ENCODE measurements around the gene MFSD11.
"Not testable (repeated sequence)": the region's sequence is repeated elsewhere in the genome, so short reads cannot be mapped to it uniquely, and the experiment has no call there.

MFSD11 gene

DNA sequence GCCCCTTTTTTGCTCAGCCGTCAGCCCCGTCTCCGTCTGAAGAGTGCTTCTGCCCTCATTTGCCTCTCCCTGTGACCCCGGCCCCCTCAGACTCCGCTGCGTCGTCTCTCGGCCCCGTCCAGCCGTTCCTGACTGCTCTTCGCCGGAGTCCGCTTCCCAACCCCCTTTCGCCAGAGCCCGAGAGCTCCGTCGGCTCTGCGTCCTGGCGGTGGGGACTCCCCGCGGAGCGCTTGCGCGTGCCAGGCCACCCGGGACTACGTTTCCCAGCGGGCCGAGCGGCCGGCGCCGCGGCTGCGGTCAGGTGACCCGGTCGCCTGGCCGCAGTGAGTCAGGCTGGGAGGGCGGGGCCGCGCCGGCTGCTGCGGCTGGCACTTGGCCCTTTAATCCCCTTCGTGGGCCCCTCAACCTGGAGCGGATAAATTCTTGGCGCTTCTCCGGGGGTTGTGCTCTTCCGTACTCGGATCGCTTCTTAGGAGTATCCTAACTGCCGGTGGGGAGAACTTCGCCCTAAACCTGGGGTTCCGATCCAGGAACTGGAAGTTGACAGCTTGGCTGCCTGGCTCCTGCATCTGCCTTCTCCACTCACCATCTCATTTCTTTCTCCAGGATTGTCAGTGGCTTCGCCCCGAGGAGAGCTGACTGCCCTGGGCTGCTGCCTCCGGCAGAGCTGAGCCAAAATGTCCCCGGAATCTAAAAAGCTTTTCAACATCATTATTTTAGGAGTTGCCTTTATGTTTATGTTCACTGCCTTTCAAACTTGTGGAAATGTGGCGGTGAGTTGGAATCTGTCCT lies at the start of gene MFSD11:
Gene MFSD11 (plus strand): TSS at position 444 of the 792 bp plus-strand sequence. CDS start 234 bp downstream, at position 678.
- peak; percentile 93 for DNase-seq

DNA sequence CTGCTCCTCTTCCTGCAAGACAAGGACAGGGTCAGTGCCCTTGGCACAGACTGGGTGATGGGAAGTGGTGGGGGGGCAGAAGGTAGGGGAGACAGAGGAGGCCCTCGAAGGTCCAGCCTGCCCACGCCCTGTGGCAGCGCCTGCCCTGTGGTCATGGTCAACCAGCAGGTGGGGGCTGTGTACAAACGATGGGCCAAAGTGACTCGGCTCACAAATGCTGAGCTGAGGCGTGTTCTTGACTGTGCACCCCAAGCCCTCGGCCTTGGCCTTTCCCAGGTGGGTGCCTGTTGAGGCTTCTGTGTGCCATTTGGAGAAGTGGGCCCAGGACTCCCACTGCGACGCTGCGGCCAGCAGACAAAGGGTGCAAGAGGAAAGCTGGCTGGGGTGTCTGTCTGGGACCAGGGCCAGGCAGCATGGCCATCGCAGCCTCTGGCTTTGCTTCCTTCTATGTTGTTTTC lies 49.7 kb upstream of the MFSD11 start:
- DNase-seq = peak; percentile 41

DNA sequence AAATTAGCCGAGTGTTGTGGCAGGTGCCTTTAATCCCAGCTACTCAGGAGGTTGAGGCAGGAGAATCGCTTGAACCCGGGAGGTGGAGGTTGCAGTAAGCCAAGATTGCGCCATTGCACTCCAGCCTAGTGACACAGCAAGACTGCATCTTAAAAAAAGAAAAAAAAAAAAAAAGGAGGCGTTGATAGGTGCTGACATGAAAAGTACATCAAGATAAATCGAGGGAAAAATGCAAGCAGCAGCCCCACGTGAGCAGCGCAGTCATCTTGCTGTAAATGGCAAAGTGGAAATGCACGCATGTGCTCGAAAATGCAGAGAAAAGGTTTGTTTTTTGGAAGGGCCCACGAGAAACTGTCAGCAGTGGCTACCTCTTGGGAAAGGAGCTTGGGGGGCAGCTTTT lies 48.1 kb upstream of the MFSD11 start:
- no peak for DNase-seq

DNA sequence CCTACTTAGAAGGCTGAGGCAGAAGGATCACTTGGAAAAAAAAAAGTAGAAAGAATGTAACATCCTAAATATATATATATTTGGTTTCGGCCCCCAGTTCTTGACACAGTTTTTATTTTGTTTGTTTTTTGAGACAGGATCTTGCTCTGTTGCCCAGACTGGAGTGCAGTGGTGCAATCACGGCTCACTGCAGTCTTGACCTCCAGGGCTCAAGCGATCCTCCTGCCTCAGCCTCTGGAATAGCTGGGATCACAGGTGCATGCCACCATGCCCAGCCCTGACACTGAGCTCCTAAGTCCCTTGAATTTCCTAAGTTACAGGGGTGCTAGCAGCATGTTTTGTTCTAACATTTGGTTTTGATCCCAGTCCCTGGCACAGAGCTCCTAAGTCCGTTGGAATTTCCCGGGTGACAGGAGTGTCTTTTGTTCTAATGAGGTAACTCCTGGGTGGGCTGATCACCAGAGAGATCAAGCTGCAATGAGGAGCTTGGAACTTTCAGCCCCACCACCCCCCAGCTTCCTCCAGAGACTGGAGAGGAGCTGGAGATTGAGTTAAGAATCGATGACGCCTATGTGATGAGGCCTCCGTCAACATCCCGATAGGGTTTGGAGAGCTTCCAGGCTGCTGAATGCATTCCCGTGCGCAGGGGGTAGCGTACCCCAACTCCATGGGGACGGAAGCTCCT lies 47.2 kb upstream of the MFSD11 start:
- DNase-seq = no peak

DNA sequence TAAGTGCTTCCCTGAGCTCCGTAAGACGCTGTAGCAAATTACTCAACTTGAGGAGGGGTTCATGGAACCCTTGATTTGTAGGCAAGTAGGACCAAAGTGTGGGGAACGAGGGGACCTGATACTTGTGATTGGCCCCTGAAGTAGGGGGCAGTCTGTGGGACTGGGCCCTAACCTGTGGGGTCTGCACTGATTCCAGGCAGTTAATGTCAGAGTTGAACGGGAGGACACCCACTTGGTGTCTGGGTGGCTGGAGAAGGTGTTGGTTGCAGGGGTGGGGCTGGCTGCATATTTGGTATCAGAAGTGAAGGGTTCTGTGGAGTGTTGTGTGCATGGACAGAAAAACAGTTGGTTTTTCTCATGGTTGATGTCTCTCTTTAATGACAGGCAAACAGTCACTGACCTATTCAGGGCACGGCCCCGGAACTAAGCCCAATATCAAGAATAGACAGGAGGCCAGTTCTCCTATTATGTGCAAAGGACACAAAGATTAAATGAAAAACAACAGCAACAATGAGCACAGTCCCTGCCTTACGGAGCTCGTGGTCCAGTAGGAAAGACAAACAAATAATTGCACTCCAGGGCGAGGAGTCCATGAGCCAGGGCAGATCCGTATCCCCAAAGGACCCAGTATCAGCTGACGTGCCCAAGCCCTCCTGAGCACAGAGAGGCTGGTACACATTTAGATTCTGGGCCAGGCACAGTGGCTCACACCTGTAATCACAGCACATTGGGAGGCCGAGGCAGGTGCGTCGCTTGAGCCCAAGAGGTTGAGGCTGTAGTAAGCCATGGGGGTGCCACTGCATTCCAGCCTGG lies 46.3 kb upstream of the MFSD11 start:
- no peak for DNase-seq

DNA sequence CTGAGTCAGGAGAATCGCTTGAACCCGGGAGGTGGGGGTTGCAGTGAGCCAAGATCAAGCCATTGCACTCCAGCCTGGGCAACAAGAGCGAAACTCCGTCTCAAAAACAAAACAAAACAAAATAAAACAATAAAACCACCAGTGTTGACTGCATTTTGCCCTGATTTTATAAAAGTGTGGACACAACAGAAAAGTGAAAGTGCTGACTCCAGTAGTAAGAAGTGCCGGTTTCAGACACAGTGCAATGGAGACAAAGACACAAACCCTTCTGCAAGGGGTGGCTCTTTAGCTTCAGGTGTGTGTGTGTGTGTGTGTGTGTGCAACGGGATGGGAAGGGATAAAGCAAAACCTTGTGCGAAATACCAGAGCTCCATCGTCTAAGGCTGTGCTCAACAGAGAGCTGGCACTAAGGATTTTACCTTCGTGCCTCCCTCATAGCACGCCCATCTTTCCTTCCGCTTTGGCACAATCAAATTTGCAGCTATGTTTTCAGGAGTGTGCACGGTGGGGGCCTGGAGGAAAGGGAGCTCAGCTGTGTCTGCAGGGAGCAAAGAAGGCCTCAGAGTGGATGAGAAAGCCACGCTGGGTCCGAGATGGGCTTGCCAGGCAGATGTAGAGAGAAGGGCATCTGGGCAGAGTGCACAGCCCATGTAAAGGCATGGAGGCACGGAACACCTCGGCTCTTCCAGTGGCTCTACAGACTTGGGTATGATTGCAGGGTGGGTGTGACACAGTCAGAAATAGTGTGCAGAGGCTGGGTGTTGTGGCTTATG lies 42.7 kb upstream of the MFSD11 start:
- DNase-seq = no peak

DNA sequence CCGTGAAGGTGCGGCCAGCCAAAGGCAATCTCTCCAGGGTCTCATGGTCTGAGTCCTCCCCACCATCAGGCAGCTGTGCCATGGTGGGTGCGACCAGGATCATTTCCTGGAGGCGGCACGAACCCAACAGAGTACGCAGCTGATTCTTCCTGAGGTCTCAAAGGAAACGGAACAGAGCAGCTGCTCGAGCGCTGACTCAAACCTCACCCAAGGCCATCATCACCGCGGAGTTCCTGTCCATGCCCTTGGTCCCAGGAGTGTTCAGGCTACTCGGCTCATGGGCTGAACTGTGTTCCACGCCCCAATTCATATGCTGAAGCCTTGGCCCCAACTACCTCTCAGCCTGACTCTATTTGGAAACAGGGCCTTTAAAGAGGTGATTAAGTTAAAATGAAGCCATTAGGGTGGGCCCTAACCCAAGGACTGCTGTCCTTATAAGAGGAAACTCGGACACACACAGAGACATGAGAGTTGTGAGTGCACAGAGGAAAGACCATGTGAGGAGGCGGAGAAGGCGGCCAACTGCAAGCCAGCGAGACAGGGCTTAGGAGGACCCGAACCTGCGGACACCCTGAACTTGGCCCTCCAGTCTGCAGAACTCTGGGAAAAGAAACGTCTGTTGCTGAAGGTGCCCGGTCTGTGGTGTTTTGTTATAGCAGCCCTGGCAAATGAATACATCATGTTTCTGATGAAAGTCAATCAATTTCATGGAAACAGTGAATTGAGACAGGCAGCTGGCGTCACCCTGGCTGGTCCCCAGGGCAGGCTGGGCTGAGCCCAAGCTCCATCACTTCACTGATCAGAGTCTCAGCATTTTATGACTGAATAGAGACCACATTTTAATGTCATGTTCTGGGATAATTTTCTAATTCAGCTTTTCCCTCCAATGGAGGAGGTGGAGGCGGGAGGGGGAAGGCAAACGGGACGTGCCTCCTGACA lies 40.9 kb upstream of the MFSD11 start:
- DNase-seq = no peak

DNA sequence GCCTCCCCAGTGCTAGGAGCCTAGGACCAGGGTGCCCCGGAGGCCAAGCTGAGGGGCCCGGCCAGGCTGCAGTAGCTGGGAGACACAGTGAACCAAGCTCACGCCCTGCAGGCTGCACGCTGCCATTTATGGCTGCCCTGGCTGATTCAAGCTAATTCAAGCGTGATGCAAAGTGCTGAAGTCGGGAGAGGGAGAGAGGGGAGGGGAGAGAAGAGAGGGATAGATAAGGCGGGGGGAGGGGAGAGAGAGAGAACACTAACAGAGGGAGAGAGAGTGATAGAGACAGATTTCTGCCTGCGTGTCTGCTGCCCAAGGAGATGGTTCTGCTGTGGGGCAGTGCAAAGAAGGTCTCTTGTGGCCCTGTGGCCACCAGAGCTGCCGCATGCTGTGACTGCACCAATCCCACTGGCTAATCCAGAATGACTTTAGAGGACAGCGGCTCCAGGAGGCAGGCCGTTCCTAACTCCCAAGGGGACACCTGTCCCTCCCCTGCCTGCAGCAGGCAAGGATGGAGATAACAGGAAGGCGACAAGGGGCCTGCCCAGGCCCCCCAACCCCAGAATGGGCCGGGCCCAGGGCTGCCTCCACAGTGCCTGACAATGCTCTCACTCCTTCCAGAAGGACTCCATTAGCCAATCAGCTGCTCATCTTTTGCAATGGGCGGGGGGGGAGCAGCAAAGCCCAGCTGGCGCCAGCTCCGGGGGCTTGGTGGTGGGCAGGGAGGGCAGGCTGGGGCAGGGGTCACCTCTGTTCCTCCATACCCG lies 40.0 kb upstream of the MFSD11 start:
- no peak for DNase-seq

DNA sequence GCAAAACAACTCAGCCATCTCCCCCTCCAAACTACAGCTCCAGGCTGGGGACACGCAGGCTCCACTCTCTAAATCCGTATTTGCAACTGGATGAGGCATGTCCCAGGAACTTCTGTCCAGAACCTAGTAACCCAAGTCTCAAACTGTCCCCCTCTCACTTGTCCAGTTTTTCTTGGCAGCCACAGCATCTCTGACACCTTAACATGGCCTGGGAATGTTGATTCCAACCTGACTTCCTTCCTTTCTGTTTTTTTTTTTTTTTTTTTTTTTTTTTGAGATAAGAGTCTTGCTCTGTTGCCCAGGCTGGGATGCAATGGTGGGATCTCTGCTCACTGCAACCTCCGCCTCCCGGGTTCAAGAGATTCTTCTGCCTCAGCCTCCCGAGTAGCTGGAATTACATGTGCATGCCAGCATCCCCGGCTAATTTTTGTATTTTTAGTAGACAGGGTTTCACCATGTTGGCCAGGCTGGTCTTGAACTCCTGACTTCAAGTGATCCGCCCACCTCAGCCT lies 39.4 kb upstream of the MFSD11 start:
- DNase-seq = not testable (repeated sequence)

DNA sequence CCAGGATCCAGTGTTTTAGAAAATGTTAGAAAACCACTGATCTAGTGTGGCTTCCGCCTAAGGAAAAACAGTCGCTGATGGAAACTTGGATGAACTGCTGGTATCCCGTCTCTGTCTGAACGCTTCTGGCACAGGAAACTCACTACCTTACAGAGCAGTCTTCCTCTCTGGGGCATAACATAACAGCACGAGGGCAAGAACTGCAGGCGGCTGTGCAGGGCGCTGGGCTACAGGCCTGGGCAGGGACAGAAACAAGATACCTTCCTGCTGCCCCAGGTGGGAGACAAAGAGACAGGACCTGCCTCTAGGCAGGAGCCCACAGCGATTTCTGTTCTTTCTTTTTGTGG lies 37.7 kb upstream of the MFSD11 start:
- DNase-seq = no peak

DNA sequence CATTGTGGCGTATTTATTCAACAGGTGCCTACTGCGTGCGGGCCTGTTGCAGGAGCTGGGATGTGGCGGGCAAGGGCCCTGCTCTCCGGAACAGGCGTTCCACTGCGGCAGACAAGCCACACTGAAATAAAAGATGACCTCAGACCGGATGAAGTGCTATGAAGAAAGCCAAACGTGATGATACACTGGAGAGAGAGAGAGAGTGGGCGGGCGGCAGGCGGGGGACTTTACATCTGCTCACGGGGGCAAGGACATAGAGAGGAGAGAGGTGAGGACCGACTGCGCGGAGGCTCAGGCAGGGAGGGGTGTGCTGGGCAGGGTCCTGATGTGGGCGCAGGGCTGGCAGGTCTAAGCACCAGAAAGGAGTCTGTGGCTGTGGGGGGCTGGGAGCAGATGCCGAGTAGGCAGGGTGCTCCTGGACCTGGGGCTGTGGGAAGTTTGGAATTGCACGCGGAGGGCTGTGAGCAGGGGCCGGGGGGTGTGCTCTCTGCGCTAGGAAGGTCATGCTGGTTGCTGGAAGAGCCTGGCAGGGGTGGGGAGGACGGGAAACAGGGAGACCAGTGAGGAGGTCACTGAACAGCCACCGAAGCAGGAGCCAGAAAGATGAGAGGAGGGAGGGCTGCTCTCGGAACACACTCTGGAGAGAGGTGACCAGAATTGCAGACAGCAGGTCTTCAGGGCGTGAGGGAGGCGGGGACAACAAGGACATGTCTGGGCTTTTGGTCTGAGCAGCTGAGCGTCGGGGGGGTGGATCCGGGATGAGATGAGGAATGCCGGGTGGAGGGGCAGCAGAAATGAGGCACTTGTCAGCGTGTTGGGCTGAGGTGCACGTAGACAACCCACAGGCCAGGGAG lies 37.1 kb upstream of the MFSD11 start:
- peak; percentile 77 for DNase-seq

DNA sequence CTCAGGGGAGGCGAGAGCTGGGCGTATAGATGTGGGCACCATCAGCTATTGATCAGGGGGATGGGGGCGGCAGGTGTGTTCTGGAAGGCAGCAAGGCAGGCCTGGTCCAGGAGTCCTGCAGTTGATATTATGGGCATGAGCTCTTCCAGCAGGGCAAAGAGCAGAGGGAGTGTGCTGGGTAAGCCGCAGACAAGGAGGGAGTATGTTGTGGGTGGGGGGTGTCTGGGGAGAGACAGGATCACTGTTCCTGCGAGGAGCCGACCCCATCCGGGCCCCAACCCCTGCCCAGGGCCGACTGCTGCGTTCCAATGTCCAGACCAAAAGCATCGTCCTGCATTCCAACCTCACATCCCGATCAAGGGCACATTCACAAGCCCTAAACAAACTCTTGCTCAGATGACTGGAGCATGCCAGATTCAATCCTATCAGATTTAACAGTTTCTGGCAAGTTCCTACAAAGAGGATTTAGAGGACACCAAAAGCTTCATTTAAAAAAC lies 36.4 kb upstream of the MFSD11 start:
- DNase-seq = no peak

DNA sequence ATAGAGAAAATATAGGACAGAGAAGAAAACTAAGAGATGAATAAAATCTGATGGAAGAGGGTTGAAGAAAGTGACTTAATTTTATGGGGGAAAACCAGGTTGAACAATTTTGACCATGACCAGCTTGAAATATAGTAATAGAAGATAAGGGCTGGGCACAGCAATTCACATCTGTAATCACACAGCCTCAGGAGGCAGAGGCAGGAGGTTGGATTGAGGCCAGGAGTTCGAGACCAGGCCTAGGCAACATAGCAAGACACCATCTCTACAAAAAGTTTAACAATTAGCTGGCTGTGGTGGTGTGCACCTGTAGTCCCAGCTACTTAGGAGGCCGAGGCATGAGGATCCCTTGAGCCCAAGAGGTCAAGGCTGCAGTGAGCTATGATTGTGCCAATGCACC lies 35.8 kb upstream of the MFSD11 start:
- DNase-seq = no peak

DNA sequence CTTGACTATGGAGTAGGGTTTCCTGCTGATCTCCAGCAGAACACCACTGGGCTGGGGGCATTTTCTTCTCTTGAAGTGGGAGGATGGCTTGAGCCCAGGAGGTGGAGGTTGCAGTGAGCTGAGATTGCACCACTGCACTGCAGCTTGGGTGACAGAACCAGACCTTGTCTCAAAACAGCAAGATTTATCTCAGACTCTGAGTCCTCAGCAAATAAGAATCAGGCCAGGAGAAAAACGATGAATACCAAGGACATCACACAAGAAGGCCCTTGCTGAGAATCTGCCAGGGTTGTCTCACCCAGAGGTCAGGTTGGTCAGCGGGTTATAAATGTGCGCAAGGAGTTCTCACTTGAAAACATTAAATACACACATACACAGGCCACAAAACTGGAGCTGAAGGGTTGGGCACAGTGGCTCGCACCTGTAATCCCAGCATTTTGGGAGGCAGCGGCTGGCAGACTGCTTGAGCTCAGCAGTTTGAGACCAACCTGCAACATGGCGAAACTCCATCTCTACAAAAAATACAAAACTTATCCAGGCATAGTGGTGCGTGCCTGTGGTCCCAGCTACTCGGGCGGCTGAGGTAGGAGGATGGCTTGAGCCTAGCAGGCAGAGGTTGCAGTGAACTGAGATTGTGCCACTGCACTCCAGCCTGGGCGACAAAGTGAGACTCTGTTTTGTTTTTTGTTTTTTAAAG lies 34.8 kb upstream of the MFSD11 start:
- no peak for DNase-seq

DNA sequence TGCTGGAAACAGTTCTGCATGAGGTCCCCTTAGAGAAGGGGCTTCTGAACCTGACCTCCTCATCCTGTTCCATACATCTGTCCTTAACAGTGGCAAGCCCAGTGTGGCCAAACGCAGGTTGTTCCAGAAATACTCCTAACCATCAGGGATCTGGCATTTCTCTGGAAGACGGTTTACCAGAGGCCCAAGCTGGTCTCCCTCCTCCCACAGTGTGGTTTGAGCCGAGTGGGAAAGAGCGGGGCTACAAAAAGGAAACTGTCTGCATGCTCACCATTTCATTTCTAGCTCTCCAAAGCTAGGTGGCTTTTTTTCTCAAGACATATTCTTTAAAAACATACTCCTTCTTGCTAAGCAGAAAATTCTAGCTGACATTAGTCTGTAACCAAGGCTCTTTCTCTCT lies 33.1 kb upstream of the MFSD11 start:
- no peak for DNase-seq

DNA sequence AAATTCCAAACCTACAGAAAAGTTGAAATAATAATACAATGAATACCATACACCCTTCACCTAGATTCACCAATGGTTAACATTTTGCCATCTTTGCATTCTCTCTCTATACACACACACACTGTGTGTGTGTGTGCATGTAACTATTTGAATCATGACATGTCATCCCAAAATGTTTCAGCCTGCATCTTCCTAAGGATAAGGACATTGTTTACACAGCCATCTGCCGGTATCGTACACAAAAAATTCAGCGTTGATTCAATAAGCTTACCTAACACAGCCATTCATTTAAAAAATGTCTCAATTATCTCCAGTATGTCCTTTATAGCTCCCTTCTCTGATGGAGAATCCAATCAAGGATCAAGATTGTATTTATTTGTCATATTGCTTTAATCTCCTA lies 31.1 kb upstream of the MFSD11 start:
- DNase-seq = no peak

DNA sequence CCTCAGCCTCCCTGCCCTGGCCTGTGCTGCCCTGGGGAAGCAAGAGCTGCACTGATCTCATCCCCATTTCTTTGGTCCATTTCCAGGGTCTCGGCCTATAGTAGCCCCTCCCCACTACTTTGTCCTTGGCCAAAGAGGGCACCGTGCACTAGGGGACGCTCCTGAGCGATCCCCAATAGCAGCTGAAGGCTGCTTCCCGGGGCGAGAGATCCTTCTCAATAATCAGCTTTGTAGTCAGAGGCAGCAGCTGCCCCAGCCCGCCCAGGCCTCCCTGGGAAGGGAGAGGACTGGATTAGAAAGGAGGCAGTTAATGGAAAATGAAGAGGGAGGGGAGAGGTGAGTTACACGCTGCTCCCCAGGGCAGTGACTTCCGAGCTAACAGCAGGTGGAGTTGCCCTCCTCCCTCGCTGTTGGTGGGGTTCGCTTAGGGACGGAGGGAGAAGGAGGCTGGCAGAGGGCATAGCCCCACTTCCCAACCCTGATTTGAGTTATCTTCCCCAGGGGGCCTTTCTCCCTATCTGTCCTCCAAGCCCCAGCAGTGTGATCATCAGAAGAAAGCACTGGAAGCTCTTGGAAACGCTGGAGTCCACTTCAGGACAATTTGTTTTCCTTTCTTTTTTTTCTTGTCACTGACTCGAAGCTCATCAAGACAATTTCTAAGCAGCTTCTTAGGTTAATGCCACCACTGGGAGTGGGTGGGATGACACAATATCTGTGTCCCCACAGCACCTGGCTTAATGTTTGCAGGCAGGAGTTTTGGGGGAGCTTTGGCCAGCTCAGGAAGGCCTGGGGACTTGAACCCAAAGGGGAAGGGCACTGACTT lies 29.7 kb upstream of the MFSD11 start:
- DNase-seq = no peak
